Retina (tissue), 1 donor: Measurements from ENCODE around the gene IL31.
A peak's percentile ranks its signal among the peaks of the same experiment; 100 is the strongest.

Experiments used
- DNase-seq: peaks from one replicate; pipeline ENCODE4 v3.0.0-alpha.2; 2016

Gene IL31

DNA sequence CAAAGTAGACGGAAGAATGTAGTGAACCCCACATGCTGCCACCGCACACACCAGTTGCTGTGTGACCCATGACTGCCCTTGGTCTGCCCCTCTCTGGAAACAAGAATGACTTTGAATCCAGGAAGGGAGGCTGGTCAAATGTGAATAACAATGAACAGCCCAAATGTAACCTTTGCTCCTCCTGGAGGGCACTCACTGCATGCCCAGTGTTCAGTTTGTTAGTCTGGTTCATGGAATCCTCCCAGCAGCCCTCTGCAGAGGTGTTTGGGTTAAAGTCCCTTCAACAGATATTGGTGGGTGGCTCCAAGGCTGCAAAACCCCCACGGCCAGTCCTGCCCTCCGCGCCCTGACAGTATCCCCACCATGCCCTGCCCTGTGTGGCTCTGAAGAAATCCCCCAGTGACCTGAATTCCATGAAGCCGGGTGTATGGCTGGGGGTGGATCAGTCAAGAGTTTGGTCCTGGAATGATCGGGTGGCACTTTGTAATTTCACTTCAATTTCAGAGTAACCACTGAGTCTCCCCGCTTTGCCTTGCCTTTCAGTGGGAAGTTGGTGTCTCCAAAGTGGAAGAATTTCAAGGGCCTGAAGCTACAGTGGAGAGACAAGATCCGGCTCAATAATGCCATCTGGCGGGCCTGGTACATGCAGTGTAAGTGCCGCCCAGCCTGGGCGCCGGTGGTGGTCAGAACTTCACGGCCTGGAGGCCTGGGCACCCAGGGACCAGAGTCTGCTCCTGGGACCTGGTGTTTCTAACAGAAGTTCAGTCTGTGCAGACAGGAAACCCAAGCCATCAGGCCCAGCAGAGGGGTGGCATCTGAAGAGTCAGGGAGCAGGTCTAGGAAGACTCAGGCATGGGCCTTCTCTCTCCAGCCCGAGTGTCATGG is 47.1 kb downstream of the IL31 start:
- DNase-seq = no peak

DNA sequence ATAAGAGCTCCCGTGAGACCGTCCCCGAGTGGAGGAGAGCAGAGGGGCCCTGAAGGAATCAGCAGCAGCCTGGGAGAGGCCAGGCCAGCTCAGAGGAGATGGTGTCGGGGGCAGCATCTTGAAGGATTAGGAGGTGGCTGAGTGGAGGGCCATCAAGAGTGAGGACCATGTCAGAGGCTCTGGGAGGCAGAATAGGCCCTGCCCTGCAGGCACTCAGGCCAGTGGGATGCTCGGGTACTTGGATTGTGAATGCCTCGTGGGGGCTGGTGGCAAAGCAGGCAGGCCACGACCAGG is 47.7 kb downstream of the IL31 start:
- DNase-seq = no peak

DNA sequence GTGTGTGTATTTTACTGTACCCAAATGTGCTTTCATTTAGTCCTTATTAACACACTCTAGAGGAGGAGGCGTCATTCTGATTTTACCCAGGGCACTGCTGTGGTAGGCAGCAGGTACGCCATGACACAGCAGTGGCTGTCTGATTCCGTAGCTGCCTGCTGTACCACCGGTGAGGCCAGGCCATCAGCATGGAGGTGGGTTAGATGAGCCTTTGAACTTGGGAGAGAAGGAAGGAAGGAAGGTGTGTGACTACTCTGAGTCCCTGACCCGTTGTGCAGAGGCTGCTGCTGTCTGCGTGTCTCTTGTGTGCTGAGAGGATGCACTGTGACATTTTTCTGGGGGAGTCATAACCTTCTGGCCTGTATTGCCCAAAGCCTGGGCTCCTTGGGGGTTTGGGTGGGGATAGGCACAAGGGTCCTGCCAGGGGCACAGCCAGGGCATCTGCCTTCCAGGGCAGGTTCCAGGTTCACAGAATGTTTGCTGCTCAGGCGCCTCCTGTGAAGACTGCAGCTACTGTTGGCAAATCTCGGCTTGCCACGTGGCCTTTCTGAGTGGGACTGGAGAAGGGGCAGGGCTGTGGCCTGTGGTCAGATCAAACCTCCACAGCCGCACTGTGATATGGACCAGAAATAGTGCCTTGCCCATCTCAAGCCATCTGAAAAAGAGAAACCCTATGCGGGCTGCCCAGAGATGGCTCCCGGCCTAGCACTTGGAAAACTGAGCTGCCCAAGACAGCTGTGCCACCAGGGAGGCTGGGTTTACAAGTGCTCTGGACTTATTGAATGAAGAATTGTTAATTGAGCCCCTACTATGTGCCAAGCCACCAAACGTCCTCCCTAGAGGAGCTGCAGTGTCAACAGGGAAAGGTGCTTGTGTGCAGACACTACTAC is 48.3 kb downstream of the IL31 start:
- no peak for DNase-seq

DNA sequence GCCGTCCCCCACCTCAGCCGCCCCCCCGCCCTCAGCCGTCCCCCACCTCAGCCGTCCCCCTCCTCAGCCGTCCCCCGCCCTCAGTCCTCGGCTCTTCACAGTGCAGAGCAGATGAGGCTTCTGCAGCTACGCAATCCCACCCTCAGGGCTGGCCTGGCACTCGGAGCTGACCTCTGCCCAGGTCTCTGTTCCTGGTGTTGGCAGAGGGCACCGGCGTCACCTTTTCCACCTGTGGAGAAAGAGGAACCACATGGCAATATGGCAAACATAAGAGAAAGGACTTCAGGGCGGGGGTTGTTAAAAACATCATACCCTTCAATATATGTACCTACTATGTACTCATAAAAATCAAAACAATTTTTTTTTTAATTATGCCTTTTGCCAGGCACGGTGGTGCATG is 49.7 kb downstream of the IL31 start:
- DNase-seq = no peak

DNA sequence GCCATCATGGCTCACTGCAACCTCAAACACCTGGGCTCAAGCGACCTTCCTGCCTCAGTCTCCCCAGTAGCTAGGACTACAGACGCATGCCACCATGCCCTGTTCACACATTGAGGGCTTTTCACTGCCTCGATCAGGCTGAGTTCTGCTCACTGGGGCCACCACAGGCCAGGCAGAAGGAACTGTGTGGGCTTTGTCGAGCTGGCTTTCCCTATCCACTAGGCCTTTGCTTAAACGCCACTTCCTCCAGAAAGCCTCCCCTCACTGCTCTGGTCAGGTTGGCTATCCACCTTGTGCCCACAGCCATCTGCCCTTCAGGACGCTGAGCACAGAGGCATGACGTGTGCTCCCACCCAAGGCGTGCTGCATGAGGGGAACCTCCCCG is 50.3 kb downstream of the IL31 start:
- DNase-seq = no peak

DNA sequence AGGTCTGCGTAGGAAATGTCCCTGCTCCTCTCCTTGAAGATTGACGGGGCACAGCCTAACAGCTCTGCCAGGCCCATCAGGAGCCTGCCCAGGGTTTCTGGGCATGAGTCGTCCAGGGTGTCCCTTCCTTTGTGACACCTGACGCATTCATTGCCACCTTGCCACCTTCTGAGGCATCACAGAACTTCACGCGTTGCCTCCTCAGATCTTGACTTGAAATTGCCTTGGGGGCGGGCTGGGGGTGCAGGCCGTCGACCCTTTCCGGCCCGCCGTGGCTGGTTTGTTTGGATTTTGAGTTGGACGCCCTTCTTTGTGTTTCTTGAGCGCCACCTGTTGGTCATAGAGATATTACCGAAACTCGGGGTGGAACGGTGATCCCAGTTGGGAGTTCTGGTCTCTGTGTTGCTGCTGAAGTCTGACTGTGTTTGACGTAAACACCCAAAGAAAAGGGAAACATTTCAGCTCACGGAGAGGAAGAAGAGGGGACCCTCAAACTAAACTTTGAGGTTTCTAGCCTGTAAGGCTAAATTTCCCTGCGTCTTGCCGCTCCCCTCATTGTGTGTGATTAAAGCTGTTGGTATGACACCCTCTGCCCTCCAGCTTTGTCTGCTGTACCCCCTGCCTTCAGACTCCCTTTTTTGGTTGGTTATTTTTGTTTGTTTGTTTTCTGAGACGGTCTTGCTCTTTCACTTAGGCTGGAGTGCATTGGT is 50.8 kb downstream of the IL31 start:
- peak; percentile 90 for DNase-seq
